LNCAP (cell line): ENCODE data around the gene SH3BGRL3.

ENCODE experiments used
- CTCF ChIP-seq: fragments of 450-650 bp; IDR thresholded peaks from 2 replicates; pipeline ENCODE4 v1.5.1; 2017; ENCODE audit warnings: mild to moderate bottlenecking

Gene SH3BGRL3

DNA sequence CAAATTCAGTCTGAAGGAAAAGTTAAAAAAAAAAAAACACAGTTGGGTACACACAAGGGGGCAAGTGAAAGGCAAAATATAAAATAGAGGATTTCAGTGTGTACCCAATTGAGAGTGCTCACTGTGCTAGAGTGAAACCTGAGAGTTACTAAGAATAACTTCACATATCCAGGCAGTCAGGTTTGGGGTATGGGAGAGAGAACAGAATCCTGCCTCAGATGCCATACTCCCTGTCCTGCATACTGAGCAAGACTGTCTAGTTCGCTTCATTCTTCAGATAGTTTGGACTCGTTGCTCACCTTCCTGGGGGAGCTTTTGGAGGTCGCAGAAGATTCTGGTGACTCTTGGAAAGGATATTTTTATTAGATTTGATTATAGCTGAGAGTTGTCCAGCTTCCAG, 25.5 kb upstream of the SH3BGRL3 start:
- no peak for TF ChIP-seq CTCF

DNA sequence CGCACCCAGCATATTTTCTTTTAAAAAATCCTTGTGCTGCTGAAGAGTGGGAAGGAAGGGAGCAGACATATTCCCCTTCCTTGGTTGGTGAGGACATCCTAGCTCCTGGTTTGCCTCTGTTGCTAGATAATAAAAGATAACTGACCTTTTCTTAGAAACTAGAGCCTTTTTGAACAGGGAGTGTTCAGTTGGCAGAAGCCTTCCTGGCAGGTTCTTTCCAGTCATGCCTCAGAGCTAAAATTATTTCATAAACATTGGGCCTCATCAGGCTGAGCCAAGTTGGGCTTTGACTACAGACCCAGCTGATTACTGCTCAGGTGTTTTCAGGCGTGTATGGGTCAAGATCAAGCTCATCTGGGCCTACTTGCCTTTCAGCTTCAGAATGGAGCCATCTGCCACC, 22.7 kb upstream of the SH3BGRL3 start:
- TF ChIP-seq CTCF: no peak

GRCh38 chr1:26259005-26259404, 20.9 kb upstream of the SH3BGRL3 start:
- no peak for TF ChIP-seq CTCF

- no peak for TF ChIP-seq CTCF
Measured at GRCh38 chr1:26259578-26259977, 20.3 kb upstream of the SH3BGRL3 start.

GRCh38 chr1:26263212-26263611, 16.7 kb upstream of the SH3BGRL3 start:
- TF ChIP-seq CTCF: no peak

GRCh38 chr1:26265405-26265804, 14.5 kb upstream of the SH3BGRL3 start:
- no peak for TF ChIP-seq CTCF

GRCh38 chr1:26268290-26269197, 11.3 kb upstream of the SH3BGRL3 start:
- no peak for TF ChIP-seq CTCF
